Activated CD8-positive, alpha-beta memory T cell treated with anti-CD3 and anti-CD28 coated beads for 36 hours (primary cell): ENCODE data around the gene BEND2. TPM values are rescaled to one million over a fixed set of nuclear protein-coding genes. Genes with fewer than 3 reads are reported as not detected.
"Not testable (repeated sequence)": the region's sequence is repeated elsewhere in the genome, so short reads cannot be mapped to it uniquely, and the experiment has no call there.

Experiments used
- CTCF ChIA-PET: fragments of 350-600 bp; sonication (Branson Sonifier 250); formaldehyde crosslinking; loops from one replicate; lab custom pipeline; 2021; ENCODE audit warnings: antibody characterized with exemption; lab: Charles Lee
- POLR2A ChIA-PET: fragments of 350-600 bp; sonication (Branson Sonifier 250); formaldehyde crosslinking; loops from one replicate; lab custom pipeline; 2021; ENCODE audit warnings: antibody characterized with exemption; lab: Charles Lee
- total RNA-seq, 2 experiments: library from RNA; stranded (reverse); gene quantifications; one replicate each; pipeline ENCODE4 v1.2.3, GENCODE V29; 2021

The BEND2 gene
- not detected for total RNA-seq

DNA sequence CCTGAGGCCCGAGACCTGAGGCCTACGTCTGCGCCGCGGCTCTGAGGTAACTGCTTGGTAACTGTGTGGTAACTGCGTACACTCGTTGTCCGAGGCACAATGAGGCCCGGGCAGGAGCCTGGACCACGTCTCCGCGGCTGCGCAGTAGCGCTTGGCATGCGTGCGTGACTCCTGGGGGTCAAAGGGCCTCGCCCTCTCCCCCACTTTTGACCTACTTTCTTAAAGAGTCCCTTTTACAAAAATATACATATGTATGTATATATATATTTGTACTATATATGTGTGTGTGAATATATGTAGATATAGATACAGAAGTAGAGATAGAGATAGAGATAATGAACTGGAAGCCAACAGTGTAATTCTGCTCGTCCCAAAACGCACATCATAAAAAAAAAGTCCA, at the start of gene BEND2:
Gene BEND2 (minus strand): TSS at position 101 of the 400 bp plus-strand sequence. CDS start 136 bp downstream, outside the sequence.
- CTCF ChIA-PET, result no interaction called here

DNA sequence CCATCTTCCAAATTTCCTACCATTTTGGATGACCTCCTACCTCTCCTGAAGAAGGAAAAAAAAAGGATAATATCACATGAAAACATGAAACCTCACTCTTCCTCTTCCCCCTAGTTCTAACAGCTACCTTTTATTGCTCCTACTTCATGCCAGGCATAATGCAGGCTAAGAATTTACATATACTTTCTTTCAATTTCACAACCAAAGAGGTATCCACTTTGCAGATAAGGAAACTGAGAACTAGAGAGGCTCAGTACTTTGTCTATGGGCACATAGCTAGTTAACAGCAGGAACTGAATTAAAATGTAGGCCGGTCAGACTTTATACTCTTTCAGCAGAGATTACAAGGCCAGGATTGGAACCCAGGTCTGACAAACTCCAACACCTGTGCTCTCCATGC, 34.4 kb upstream of the BEND2 start:
- POLR2A ChIA-PET, result no interaction called here
- CTCF ChIA-PET, result no interaction called here

More for the DNA sequence above, at the start of gene BEND2:
- POLR2A ChIA-PET, result no interaction called here

DNA sequence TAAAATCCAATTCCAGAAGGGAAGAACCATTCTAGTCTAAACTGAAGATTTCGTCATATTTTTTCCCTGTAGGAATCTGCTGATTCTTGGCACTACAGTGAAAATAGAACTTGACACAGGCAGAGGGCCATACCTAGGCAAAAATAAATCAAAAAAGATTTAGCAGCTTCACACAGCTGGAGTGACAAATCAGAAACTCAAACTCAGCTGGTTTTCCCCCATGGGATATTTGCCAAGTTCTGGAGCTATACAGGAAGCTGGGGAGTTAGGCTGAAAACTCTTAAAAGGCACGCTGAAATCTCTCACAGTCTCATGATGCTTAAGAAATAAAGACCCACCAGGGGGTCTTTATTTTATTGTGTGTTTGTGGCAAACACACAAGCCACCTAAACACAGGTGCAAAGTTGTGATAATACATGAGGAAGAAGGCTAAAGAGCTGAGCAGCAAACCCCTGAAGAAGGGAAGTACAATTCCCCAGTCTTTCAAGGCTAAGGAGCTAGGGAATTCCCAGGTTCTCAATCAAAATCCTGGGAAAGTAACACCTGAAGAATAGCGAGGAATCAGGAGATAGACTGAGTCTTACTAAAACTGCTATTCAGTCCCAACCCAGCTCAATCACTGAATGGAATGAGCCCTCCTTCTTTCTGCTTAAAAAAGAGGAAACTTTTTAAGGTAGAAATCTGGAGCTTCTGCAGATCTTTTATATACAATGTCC, 32.1 kb upstream of the BEND2 start:
- ChIA-PET POLR2A (no interaction called here), CTCF (no interaction called here)

DNA sequence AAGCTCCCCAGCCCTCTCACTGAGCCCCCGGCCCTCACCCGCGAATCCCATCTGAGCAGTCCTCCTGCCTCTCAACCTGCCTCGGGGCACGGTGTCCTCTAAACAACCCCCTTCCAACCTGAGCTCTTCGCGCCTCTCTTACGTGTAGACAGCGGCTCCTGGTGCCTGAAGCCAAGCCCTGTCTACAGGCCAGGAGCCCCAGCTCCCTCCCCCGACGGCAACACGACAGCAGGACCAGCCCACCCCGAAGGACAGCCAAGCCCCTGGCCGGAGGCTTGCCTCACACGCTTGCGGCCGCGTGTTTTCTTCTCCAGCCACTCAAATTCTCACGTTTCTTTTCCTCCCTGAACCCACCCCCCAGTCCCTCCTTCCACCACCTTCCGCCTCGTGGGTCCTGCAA, 9.0 kb upstream of the BEND2 start:
- CTCF ChIA-PET, result interaction anchor here (0.7 kb wide), 1 partner anchor 311 kb away, joined by 3 read pairs; no protein-coding TSS in a partner anchor
- POLR2A ChIA-PET, result not testable (repeated sequence)

DNA sequence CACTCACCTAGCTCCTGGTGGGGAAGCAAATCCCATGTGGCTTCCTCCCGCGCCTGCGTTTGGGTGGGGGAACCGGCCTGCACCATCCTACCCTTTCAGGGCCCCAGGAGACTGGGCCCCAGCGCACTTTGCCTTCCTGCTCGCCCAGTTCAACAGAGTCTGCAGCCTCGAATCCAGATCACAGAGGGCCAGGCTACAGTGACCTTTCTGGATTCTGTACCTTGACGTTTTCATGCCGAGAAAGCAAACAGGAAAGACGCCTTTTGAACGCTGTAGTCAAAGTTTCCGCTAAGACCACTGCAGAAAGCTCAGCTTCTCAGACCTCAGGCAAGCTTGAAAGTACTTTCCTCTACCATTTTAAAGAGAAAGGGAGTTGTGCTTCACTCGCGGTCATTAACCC, 7.4 kb upstream of the BEND2 start:
- ChIA-PET CTCF (no interaction called here), POLR2A (no interaction called here)

DNA sequence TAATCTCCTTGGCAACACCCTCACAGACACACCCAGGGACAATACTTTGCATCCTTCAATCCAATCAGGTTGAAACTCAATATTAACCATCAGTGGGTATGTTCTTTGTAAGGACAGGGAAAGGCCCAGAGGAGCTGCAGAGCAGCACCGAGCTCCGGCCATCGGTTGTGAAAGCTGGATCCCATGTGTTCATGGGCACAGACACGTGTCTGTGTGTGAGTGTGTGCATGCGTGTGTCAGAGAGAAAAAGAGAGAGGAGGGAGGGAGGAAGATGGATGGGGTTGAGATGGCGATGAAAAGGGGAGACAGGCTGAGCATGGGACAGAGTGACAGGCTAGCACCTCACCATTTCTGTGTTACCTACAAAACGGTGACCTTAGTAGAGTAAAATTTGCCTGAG, 6.8 kb upstream of the BEND2 start:
- ChIA-PET CTCF (no interaction called here), POLR2A (no interaction called here)

DNA sequence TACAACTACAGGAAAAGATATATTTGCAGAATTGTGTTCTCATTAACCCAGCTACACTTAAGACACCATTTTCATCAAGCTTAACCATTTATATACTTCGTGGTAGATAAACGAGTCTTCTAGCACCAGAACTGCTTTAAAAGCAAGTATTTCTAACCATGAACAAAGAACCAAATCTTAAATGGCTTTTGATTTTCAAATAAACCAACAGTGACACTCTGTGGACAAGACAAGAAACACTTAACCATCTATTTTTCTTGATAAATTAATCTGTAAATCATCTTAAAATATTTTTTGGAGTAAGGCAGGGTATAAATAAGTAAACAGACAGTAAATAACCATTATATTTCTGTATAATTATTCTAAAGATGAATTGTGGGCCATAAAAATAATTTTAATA, 10.2 kb downstream of the BEND2 start:
- POLR2A ChIA-PET, result no interaction called here
- CTCF ChIA-PET, result no interaction called here

DNA sequence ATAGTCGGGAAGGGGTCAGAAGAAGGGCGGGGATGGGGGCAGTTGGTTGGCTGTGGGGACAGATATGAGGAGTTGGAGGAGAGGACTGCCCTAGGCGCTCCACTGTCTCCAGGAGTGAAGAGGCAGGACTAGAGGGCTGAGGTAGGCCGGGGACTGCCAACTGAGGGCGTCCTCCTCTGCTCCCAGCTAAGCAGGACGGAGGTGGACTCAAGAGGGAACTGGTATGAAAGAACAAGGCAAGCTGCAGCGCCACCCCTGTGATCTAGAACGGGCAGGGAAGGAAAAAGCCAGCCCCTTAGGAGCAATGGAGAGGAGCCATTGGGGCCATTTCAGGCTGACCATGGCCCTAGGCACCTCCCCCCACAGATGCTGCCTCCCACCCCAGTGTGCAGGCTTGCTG, 14.0 kb downstream of the BEND2 start:
- POLR2A ChIA-PET, result no interaction called here

DNA sequence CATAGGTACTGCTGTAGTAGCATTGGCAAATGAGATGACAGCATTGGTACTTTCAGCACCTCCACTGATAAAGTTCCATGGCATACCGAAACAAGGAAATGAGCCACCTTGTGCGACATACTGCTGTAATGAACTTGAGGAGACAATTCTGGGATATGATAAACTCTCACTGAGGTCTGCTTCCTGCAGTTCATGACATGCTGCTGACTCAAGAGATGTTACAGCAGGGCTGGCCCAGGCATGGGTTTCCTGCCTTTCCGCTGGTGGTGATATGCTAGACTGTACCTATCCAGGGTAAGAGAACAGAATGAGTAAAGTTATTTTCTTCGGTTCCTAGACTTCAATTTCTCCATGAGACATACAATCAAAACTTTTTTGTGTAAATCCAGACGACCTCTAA, 17.1 kb downstream of the BEND2 start:
- POLR2A ChIA-PET, result no interaction called here
- CTCF ChIA-PET, result no interaction called here

More for the DNA sequence above, 14.0 kb downstream of the BEND2 start:
- CTCF ChIA-PET, result no interaction called here

DNA sequence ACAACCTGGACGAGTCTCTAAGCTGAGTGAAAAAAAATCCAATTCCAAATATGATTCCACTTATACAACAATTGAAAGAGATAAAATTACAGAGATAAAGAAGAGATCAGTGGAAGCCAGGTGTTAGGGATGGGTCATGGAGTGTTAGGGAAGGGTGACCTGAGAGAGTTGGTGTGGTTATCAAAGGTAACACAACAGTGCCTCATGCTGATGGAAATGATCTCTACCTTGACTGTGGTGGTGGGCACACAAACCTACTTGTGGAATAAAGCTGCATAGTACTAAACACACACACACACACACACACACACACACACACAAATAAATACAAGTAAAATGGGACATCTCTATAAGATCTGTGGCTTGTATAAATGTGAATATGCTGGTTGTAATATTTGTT, 26.0 kb downstream of the BEND2 start:
- ChIA-PET POLR2A (no interaction called here), CTCF (no interaction called here)

DNA sequence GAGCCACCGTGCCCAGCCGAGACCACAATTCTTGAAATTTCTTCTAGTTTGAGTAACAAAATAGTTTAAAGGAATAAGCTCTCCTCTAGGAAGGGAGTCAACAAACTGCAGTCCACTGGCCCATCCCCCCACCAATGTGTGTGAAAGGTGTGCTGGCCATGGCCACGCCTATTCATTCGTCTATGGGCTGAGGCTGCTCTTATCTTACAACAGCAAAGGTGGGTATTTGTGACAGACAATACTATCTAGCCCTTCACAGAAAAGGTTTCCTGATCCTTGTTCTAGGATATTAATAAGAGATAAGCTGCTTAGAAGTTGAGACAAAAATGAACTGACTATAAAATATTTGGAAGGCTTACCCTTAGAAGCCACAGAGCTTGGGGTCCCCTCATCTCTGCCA, 41.2 kb downstream of the BEND2 start:
- ChIA-PET POLR2A (no interaction called here), CTCF (no interaction called here)

DNA sequence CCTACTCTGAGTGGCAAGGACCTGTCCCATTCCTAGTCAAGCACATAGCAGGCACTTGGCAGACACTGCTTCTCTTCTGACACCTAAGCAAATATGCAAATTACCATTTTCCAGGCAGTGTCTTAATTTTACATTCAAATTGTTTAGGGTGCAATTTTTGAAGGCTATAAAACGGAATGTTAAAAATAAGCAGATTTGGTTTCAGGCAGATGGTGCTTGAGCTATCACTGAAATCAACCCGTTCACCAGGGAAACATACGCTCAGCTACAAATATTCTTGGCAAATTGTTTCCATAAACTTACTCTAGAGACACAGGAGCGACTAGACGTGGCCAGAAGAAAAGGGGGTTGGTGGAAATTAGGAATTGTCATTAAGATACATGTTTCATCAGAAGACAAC, 45.7 kb downstream of the BEND2 start:
- POLR2A ChIA-PET, result no interaction called here
- CTCF ChIA-PET, result no interaction called here

DNA sequence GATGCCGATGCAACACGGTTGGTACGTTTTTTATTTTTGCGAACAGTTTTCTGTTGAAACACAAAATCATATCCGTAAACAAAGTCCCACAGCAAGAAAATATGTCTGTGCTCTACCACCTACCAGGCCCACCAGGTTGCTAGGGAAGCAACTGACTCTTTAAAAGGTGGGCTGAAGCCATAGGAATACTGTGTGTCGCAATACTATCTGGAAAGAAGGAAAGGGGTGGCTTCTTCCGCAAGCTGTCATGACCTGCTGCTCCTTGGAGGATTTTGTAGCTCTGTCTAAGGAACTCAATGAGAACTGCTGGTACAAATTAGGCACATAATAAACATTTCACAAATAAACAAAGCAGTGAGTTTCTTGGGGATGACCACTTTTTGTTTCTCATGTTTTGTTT, 46.5 kb downstream of the BEND2 start:
- ChIA-PET CTCF (no interaction called here), POLR2A (no interaction called here)

DNA sequence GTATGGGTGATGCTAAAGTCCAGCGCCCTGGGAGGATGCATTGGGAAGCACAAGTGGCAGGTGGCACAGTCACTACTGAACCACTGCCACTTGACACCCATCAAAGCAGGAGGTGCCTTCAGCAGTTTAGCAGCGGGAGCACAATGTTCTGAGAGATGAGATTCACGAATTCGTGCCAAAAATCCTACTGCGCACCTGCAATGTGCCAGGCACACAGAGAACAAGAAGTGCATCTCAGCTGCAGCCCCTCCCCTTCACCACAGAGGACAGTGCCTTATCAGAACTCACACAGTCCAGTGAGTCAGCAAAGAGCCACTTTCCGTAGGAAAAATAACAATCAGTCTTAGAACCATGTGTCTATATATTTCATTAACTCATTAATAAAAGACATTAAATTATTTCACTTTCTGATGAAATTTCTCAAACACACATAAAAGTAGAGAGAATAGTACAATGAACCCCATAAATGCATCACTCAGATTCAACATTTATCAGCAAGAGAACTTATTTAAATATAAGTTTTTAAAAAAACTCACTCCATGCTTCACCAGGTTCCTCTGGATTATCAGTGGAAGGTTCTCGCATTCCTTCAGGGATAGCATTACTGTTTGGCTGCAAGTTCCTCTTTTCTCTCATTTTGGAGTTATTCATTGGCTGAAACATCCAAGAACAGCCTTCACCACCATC, 47.0 kb downstream of the BEND2 start:
- ChIA-PET POLR2A (no interaction called here), CTCF (no interaction called here)

DNA sequence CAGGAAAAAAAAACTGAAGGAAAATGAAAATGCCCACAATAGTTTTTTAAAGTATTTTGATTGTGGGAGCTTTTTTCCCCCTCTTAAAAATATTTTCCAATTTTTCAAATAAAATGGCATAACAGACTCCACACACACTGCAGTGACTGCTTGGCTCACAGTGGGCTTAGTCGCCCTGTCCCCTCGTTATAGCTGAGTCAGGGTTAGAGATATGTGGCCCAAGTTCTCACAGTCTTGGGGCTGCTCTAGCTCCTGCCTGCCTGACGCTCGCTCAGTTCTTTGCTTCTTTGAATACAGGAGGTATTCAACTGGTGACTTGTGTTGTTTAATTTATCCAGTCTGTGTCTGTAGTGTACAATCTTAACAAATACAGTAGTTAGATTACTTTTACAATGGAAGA, 47.7 kb downstream of the BEND2 start:
- CTCF ChIA-PET, result no interaction called here
- POLR2A ChIA-PET, result no interaction called here

DNA sequence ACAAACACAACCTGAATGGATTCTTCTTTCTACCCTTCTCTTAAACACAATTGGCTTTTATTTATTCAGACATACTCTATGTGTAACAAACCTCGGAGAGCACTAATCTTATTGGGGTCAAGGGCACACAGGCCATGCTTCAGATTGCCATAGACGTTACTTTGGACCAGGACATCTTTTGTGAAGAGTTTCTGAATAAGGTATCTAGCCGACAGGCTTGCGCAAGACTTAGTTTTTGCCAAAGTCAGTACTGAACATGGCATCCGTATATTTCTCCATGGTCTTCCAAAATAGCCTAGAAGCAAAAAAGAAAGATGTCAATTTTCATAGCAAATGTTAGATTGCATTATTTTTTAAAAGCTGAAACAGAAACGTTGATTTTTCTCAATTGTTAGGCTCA, 49.8 kb downstream of the BEND2 start:
- POLR2A ChIA-PET, result no interaction called here
- CTCF ChIA-PET, result no interaction called here

DNA sequence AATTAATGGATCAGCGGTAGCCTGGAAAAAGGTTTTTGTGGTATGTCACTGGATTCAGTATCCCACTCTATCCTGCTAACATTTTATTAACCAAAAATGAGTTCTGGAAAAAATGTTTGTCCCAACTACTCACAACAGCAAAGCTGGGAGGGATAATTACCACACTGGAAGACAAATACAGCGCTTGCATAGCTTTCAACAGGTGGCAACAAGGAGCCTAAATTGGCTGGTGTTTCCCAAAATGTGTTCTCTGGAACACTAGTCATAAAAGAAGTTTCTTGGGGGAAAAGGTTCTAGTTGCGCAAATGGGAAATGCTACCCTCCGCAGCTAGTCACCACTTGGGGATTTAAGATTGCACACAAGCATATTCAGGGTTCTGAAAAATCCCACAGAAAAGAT, 54.6 kb downstream of the BEND2 start:
- CTCF ChIA-PET, result no interaction called here
- POLR2A ChIA-PET, result no interaction called here

DNA sequence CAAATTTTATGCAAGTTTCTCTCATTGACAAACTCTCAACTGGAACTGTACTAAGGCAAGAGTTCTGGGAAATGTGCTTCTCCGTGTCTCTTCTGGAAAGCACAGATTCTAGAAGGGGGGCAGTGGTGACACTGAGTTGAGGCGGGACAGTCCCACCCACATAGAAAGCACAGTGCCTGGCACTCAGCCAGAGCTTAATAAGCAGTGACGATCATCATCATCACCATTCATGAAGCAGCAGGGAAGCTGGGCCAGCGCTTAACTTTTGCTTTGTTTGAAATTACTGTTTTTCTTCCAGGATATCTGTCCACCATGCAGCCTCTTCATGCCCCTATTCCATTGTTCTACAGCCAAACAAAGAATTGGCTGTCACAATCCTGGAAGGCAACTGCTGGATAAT, 60.3 kb downstream of the BEND2 start:
- ChIA-PET CTCF (no interaction called here), POLR2A (no interaction called here)

DNA sequence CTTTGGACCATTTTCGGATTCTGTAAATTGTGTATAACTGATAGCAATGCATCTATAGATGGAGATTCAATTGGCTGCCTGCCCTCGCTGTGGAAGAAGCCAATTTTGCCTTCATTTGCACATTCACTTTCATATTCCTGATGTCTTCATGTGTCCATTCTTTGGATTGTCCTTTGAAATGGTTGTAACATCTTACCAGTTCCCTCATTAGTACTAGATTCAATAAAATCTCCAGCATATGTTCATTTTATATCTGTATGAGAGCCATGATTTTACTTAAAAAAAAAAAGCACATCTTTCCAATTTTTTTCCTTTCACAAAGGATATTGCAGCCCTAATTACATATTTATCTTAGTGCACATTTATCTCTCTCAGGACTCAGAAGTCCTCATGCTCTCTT, 61.7 kb downstream of the BEND2 start:
- ChIA-PET POLR2A (no interaction called here), CTCF (no interaction called here)

DNA sequence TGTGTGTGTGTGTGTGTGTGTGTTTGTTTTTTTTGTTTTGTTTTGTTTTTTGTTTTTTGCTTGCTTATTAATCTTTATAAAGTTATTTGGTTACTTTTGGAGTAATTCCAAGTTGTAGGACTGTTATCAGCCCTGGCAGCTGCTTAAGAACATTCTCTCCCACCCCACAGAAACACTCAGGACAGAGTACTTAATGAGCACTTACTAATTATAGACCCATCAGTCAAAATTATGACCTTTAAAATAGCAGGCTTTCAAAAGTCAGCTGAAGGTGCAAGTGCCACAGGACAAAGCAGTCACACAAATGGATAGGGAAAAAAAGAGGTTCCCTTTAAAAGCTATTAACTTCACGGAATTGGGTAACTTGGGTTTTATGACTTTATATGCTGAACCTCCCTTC, 69.0 kb downstream of the BEND2 start:
- ChIA-PET POLR2A (no interaction called here), CTCF (no interaction called here)

DNA sequence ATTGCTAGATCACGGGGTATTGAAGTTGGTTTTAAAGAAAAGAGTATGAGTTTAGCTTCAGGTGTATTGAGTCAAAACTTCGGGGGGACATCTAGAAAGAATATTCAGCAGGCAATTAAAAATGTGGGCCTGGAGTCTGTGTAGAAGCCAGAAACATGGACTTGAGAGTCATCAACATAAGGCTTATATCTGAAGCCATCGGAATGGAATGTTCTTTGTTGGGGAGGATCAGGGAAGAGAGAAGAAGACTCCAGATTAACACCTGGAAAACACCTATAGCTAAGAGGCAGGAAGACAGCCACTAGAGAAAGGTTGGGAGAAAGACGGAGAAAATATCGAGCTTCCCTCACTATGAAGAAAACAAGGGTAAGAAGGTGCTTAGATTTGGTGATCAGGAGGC, 69.5 kb downstream of the BEND2 start:
- POLR2A ChIA-PET, result no interaction called here
- CTCF ChIA-PET, result no interaction called here
